Measurements from ENCODE around the gene TRPV6.

The TRPV6 gene

GRCh38 chr7:142881586-142882337, 3.8 kb downstream of the TRPV6 start:
- no peak for DNase-seq

GRCh38 chr7:142880876-142881505, 4.6 kb downstream of the TRPV6 start:
- no peak for DNase-seq

- no peak for DNase-seq
Observed at GRCh38 chr7:142879060-142879459, 6.5 kb downstream of the TRPV6 start.

- DNase-seq, result no peak
Observed at GRCh38 chr7:142878315-142878714, 7.2 kb downstream of the TRPV6 start.

GRCh38 chr7:142876991-142877910, 8.3 kb downstream of the TRPV6 start:
- no peak for DNase-seq

DNA sequence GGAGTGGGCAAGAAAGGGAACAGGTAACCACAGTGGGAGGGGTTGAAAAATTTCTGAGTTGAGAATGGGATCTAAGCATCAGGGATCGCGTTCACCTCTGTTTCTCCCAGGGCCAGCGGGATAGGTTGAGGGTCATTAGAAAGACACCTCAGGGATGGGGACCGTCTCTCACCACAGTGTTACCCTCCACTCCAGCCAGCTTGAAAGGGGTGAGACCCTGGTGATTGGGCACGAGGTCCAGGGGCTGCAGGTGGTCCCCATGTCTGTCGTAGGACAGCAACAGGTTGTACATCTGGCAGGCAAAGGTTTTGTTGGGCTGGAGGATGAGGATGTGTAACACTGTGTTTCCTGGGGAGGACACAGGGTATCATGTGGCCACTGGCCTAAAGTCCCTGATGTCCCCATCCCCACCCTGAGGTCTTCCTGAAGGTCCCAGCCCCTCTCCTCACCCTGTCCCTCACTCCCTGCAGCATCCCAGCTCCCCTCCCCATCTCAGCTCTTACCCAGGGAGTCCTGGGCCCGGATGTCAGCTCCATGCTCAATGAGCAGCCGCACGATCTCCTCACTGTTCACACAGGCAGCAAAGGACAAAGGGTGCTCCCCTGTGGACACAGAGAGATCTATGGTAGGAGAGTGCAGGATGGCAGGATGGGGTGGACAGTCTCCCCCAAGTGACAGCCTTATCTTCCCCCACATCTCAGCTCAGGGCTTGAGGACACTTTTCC, 9.1 kb downstream of the TRPV6 start:
- no peak for DNase-seq

GRCh38 chr7:142875456-142875855, 10.1 kb downstream of the TRPV6 start:
- DNase-seq, result no peak

DNA sequence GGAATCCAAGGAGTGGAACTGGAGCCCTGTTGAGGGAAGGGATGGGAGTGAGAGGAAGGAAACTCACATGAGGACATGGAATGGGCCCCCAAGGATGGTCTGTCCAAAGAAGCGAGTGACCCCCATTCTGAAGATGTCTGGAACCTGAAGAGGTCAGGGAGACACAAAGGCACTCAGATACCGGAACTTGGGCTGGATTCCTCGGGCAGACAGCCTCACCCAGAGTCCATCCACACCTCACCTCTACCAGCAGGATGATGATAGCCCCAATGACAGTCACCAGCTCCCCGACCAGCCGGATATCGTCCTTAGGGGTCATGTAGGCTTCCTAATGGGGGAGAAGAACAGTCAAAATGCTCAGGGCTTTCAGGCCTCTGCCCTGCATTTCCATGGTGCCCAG, 10.7 kb downstream of the TRPV6 start:
- no peak for DNase-seq

- DNase-seq, result no peak
Observed at GRCh38 chr7:142874409-142874808, 11.1 kb downstream of the TRPV6 start.

GRCh38 chr7:142873871-142874270, 11.7 kb downstream of the TRPV6 start:
- DNase-seq, result no peak

DNA sequence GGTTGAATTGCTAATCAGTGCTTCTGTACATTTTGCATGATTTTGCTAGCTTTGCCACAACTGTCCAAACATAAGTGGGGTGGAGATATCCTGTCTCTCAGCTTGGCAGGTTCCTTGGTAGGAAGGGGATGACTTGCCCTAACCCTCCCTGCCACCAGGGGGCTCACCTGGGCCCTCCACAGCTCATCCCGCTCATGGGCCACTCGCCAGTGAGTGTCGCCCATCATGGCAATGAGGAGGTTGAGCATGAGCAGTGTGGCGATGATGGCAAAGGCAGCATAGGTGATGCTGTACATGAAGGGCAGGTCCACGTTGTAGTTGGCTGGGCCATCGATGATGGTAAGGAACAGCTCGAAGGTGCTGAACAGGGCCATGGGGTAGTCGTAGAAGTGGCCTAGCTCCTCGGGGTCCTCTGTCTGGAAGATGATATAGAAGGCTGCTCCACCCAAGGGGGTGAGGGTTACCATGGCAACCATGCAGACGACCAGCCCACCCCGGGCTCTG, 12.2 kb downstream of the TRPV6 start:
- no peak for DNase-seq

DNA sequence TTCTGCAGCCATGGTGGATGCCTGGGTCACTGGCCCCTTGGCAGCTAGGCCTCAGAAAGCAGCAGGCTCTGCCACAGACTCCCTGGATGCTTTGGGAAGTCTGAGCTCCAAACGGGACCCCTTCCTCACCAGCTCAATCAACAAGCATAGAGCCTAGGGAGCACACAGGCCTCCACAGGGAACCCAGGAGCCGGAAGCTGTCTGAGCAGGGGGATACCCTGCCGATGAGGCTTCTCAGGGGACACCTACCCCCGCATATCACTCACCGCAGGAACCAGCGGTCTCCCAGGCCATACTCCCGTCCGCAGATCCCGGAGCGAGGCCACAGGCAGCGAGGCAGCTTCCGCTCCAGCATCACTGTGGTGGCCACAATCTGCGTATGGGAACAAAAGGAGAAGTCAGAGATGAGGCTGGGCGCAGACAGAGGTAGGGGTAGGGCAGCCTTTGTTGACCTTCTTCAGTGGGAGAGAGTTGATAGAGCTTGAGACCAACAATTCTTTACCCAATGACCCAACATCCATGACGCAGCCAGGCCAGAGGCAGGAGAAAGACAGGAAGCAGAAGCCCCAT, 13.4 kb downstream of the TRPV6 start:
- DNase-seq, result no peak

DNA sequence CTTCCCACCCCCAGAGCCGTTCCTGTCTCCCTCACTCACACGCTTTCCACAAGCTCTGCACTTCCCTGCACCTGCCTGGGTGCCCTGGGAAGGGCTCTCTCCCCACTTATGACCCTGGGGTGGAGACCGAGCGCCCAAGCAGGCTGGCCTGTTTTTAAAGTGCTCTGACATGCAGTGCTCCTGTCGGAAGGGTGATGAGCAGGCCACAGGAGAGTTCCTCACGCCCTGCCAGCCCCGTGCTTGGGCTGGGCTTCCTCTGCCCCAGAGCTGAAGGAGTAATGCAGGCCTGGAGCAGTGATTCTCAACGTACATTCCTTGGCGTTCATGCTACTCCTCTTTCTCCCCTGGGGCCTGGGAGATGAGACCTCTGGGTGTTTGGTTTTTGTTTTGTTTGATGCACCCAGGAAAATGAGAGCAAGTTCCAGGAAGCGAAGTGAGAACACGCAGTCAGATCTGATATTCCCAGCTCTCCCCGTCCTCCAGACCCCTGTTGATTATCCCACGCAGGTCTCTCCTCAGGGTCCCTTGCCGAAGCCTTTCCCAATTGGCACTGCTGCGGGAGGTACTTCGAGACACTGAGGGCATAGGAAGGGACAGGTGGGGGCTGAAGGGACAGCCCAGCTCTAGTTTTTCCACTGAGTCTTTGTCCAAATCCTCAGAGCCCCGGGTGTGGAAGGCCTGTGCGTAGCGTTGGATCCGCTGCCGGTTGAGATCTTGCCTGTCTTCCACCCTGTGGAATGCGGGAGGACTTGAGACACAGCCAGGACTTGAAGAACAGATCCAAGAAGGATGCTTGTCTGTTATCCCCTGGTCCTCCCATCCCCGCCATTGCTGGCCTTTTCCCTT, 14.1 kb downstream of the TRPV6 start:
- DNase-seq, result no peak

- DNase-seq, result no peak
Observed at GRCh38 chr7:142870566-142871259, 14.8 kb downstream of the TRPV6 start.

DNA sequence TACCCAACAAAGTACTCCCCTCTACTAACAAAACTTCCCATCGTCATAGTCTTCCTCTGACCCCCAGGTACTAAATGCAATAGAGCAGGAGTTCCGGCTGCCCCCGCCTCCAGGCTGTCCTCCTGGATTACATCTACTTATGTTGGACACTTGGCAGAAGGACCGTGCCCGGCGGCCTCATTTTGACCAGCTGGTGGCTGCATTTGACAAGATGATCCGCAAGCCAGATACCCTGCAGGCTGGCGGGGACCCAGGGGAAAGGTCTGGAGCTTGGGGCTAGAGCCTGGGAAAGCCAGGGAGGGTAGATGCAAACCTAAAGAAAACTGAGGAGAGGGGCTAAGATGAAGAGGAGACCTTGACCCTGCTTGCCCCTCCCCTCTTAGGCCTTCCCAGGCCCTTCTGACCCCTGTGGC, 15.4 kb downstream of the TRPV6 start:
- no peak for DNase-seq

DNA sequence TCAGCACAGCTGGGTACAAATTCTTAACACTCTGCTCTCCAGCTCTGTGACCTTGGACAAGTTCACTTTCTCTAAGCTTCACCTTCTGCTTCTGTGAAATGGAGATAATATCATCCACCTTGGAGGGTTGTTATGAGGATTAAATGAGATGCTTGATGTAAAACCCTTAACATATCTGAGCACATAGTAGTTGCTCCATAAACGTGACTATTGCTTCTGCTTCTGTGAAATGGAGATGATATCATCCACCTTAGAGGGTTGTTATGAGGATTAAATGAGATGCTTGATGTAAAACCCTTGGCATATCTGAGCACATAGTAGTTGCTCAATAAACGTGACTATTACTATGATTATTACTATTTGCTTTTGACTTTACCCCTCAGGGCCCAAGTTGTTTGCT, 16.1 kb downstream of the TRPV6 start:
- DNase-seq, result no peak

DNA sequence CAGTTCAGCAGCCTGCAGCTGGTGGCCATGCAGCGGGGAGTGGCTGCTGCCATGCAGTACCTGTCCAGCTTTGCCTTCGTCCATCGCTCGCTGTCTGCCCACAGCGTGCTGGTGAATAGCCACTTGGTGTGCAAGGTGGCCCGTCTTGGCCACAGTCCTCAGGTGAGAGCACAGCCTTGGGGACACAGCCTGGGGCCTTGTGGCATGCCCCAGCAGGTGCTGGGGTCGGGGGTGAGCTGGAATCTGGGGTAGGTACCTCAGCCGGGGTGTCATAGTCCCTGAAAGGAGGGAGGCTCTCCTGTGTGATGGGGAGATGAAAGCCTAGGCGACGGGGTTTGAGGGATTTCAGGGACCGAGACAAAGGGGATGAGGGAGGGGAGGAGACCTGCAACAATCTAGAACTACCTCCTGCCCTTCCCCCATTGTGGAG, 16.5 kb downstream of the TRPV6 start:
- DNase-seq, result no peak

DNA sequence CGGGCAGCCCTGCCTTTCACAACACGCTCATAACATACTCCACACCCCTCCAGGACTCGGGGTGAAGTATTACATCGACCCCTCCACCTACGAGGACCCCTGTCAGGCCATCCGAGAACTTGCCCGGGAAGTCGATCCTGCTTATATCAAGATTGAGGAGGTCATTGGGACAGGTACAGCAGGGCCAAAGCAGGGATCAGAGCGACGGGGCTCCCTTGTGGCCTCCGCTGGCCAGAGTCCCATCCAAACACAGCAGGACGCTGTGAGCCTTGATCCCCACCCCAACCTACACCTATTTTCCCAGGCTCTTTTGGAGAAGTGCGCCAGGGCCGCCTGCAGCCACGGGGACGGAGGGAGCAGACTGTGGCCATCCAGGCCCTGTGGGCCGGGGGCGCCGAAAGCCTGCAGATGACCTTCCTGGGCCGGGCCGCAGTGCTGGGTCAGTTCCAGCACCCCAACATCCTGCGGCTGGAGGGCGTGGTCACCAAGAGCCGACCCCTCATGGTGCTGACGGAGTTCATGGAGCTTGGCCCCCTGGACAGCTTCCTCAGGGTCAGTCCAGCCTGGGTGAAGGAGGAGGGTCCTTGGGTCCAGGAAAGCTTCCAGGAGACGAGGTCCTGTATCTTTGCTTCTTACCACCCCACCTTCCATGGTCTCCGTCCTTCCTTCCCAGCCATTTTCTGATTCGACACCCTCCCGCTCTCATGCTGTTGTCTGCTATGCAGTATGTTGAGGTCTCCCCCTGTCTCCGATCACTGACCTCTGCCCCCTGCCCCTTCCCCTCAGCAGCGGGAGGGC, 17.2 kb downstream of the TRPV6 start:
- no peak for DNase-seq

GRCh38 chr7:142867398-142868187, 18.0 kb downstream of the TRPV6 start:
- no peak for DNase-seq
